ENCODE measurements around the gene SOX3. TPM values are rescaled to one million over a fixed set of nuclear protein-coding genes. Genes with fewer than 3 reads are reported as not detected.

The SOX3 gene
- total RNA-seq, 1 donor = not detected

- Histone ChIP-seq H3K4me1 (ENCODE audit: insufficient read depth, low read length) (no peaks in the 10 kb centered on the region), H3K27me3 (ENCODE audit: insufficient read depth, low read length) (peaks cover 52% of the 10 kb centered on the region), H3K4me3 (ENCODE audit: low read length) (no peak overlapping the region), H3K9me3 (ENCODE audit: low read depth, low read length) (no peaks in the 10 kb centered on the region)
Measured at GRCh38 chrX:140503714-140504351, 1.0 kb downstream of the SOX3 start.

DNA sequence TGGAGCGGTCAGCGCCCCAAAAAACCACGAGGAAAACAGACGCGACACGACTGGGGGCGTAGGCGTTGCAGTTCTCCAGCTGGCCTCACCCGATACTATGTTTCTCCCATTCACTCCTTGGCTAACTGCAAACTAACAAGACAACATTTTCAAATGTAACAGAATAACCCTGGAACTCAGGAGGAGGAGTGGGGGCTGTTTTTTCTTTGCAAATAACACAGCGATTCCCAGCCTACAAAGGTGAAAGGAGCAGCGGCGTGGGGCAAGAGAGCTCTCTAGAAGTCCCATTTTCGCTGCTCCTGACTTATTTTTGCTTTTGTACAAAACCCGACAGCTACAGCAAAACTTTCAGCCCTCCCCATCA, 1.6 kb downstream of the SOX3 start:
- Histone ChIP-seq H3K27me3 (ENCODE audit: insufficient read depth, low read length) (peaks cover 49% of the 10 kb centered on the region), H3K4me1 (ENCODE audit: insufficient read depth, low read length) (no peaks in the 10 kb centered on the region), H3K4me3 (ENCODE audit: low read length) (no peak overlapping the region), H3K9me3 (ENCODE audit: low read depth, low read length) (no peaks in the 10 kb centered on the region)

DNA sequence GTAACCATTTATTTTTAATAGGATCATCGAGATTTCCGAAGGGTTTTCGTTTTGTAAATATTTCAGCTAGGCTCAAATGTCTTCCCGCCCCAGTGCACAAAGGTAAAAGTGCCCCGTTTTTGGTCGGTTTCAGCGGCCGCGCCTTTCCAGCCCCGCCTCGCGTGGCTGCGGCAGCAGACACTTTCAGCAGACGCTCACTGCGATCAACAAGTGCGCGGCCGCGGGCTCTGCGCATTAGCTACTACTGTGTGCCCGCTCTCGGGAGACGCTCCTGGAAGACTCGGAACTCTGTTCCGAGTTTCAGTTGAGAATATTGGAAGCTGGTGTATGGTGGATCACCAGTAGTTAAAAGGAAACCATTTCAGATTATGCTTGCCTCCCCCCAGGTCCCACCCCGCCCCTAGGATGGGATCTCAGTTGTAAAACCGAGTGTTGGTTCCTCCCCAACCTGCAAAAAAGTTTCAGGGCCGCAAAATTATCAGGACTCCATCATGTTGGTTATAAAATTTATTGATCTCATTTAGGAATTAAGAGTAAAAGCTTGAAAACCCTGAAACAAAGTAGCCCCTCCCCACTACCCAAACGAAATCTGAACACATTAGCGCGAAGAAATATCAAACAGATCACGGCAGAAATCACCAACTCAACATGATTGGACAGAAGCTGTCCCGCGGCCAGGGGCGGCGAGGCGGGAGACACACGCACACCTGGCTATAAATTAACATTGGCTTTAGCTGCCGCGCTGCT, 2.2 kb downstream of the SOX3 start:
- Histone ChIP-seq H3K27me3 (ENCODE audit: insufficient read depth, low read length) (peaks cover 46% of the 10 kb centered on the region), H3K9me3 (ENCODE audit: low read depth, low read length) (no peaks in the 10 kb centered on the region), H3K4me1 (ENCODE audit: insufficient read depth, low read length) (no peaks in the 10 kb centered on the region), H3K4me3 (ENCODE audit: low read length) (no peak overlapping the region)

DNA sequence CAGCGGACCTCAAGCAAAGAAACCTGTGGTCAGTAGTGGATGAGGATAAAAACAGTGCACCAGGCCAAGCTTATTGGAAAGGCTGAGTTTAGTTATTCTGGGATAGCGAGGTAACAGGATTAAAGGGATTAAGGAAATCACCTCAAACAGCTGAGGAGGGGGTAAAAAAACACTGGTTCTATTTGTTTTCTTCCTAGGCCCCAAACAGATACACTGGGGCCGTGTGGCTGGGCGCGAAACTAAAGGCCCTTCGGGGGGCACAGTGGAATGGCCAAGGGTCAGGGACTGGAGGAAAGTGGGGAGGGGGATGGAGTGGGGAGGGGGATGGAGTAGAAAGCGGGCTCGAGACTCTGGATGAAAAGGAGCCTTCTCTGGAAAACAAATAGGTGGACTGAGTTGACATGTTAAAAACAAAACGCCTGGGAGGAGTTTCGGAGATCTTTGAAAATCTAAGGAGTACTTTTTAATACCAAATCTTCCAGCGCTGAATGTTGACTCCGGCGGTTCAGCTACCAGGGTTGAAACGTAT, 2.9 kb downstream of the SOX3 start:
- Histone ChIP-seq H3K4me3 (ENCODE audit: low read length) (no peak overlapping the region), H3K27me3 (ENCODE audit: insufficient read depth, low read length) (peaks cover 39% of the 10 kb centered on the region), H3K9me3 (ENCODE audit: low read depth, low read length) (no peaks in the 10 kb centered on the region), H3K4me1 (ENCODE audit: insufficient read depth, low read length) (no peaks in the 10 kb centered on the region)

- Histone ChIP-seq H3K27me3 (ENCODE audit: insufficient read depth, low read length) (peaks cover 35% of the 10 kb centered on the region), H3K4me1 (ENCODE audit: insufficient read depth, low read length) (no peaks in the 10 kb centered on the region), H3K9me3 (ENCODE audit: low read depth, low read length) (no peaks in the 10 kb centered on the region), H3K4me3 (ENCODE audit: low read length) (no peak overlapping the region)
Measured at GRCh38 chrX:140501321-140501720, 3.5 kb downstream of the SOX3 start.

DNA sequence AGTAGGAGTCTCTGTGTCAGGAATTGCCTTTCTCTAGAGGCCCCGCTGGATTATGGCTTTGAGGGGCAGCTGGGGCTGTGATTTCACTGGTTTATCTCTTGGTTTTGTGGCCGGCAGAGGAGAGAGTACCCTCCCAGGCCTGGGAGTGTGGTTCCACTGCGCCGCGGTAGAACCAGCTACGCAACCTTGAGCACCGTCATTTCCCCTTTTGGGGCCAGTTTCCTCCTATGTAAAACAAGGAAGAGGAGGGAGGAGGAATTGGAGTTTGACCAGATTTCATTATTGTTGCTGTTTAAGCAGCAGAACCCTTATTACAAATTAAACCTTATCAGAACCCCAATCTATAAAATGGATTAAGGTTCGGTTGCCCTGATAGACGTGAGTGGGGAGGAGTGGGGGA, 4.4 kb downstream of the SOX3 start:
- H3K4me3 ChIP-seq (ENCODE audit: low read length) = no peak overlapping the region
- H3K4me1 ChIP-seq (ENCODE audit: insufficient read depth, low read length) = no peaks in the 10 kb centered on the region
- H3K9me3 ChIP-seq (ENCODE audit: low read depth, low read length) = no peaks in the 10 kb centered on the region
- peaks cover 30% of the 10 kb centered on the region for H3K27me3 ChIP-seq (ENCODE audit: insufficient read depth, low read length)

DNA sequence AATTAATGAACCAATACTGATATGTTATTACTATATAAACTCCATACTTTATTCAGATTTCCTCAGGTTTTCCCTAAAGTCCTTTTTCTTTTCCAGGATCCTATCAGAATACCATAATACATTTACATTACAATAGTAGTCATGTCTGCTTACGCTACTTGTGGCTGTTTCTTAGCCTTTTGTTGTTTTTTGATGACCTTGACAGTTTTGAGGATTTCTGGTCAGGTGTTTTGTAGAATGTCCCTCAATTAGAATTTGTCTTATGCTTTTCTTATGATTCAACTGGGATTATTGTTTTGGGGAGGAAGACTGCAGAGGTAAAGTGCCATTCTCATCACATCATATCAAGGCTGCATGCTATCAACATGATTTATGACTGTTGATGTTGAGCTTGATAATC, 9.1 kb downstream of the SOX3 start:
- Histone ChIP-seq H3K27me3 (ENCODE audit: insufficient read depth, low read length) (peaks cover 8% of the 10 kb centered on the region), H3K9me3 (ENCODE audit: low read depth, low read length) (no peaks in the 10 kb centered on the region), H3K4me3 (ENCODE audit: low read length) (no peak overlapping the region), H3K4me1 (ENCODE audit: insufficient read depth, low read length) (no peaks in the 10 kb centered on the region)

DNA sequence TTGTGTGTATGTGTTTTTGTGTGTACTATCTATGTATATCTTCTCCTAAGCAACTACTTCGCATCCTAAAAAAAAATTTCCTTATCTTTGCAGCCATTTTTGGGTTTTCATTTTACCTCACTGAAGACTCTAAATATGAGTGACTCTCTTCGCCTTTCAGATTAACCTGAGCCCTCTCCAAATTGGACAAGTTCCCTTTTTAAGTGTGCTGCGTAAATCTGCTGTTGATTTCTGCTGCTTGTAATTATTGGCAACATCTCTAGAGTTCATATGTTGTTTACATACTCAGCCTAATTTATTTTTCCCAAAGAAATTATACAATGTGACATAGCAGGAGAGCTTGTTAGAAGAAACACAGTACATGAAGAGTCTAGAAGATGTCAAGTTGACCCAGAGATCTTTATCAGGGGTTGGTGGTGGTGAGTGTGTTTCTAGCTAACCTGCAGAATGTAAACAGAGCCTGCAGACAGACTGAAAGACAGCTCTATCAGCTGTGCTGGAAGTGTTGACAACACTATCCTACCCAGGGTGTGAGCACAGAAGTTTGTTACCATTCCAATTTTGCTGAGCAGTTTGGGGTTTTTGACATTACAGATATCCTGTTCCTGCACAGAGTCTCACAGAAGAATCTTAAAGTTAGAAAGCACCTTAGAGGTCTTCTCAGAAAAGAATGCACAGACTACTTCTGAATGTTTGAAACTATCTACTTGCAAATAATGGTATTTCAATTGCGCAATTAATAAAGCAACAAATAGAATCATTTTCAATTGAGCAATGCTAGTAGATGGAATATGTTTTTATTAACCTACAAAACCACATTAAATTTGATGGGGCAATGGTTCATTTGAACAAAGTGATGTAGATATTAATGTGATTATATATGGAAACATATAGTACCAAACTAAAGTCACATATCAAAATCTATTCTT, 12.5 kb downstream of the SOX3 start:
- Histone ChIP-seq H3K4me3 (ENCODE audit: low read length) (no peak overlapping the region), H3K4me1 (ENCODE audit: insufficient read depth, low read length) (no peaks in the 10 kb centered on the region), H3K9me3 (ENCODE audit: low read depth, low read length) (no peaks in the 10 kb centered on the region), H3K27me3 (ENCODE audit: insufficient read depth, low read length) (no peaks in the 10 kb centered on the region)

DNA sequence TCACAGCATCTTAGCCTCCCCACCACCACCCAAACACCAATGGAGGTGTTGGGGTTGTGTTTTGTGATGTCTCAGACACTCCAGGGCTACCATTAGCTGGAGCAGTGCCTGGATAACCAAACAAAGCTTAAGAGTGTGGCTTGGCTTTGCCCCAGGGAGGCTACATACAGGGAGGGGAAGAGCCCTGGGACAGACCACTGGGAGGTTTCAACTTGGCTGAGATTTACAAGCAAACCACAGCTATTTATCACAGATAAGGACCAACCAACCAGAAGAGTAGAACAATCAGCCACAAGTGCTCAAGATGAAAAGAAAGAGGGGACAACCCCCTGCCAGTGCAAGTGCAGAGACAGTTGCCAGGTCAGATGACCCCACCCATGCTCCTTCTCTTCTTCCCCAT, 24.1 kb downstream of the SOX3 start:
- H3K4me1 ChIP-seq (ENCODE audit: insufficient read depth, low read length) = no peaks in the 10 kb centered on the region
- no peaks in the 10 kb centered on the region for H3K9me3 ChIP-seq (ENCODE audit: low read depth, low read length)
- no peaks in the 10 kb centered on the region for H3K27me3 ChIP-seq (ENCODE audit: insufficient read depth, low read length)
- H3K4me3 ChIP-seq (ENCODE audit: low read length) = no peak overlapping the region

- Histone ChIP-seq H3K4me1 (ENCODE audit: insufficient read depth, low read length) (no peaks in the 10 kb centered on the region), H3K4me3 (ENCODE audit: low read length) (no peak overlapping the region), H3K27me3 (ENCODE audit: insufficient read depth, low read length) (no peaks in the 10 kb centered on the region)
Measured at GRCh38 chrX:140477987-140478386, 26.9 kb downstream of the SOX3 start.

GRCh38 chrX:140475025-140475424, 29.8 kb downstream of the SOX3 start:
- Histone ChIP-seq H3K4me1 (ENCODE audit: insufficient read depth, low read length) (no peaks in the 10 kb centered on the region), H3K9me3 (ENCODE audit: low read depth, low read length) (no peaks in the 10 kb centered on the region)

More at GRCh38 chrX:140477987-140478386, 26.9 kb downstream of the SOX3 start:
- H3K9me3 ChIP-seq (ENCODE audit: low read depth, low read length) = no peaks in the 10 kb centered on the region

GRCh38 chrX:140467211-140467610, 37.7 kb downstream of the SOX3 start:
- H3K27me3 ChIP-seq (ENCODE audit: insufficient read depth, low read length) = no peaks in the 10 kb centered on the region
- no peak overlapping the region for H3K4me3 ChIP-seq (ENCODE audit: low read length)
- H3K4me1 ChIP-seq (ENCODE audit: insufficient read depth, low read length) = no peaks in the 10 kb centered on the region
- no peaks in the 10 kb centered on the region for H3K9me3 ChIP-seq (ENCODE audit: low read depth, low read length)

More at GRCh38 chrX:140475025-140475424, 29.8 kb downstream of the SOX3 start:
- Histone ChIP-seq H3K4me3 (ENCODE audit: low read length) (no peak overlapping the region), H3K27me3 (ENCODE audit: insufficient read depth, low read length) (no peaks in the 10 kb centered on the region)
